Mucosa of descending colon (tissue), 3 donors: ENCODE data around the gene GNAT2. TPM values are rescaled to one million over a fixed set of nuclear protein-coding genes. Genes with fewer than 3 reads are reported as not detected.

ENCODE experiments used
- ATAC-seq: fragments of 200-7000 bp; cut with Tn5 transposase; one replicate; pipeline ENCODE4 v1.9.1; 2020; ENCODE audit warnings: mild to moderate bottlenecking, moderate library complexity
- DNase-seq, 3 donors: peaks; one replicate each; pipeline ENCODE4 v3.0.0-alpha.2; 2020
- H3K36me3 ChIP-seq: fragments of 200-600 bp; one replicate; pipeline ENCODE4 v1.8.0; 2021; ENCODE audit warnings: low read depth, mild to moderate bottlenecking
- H3K4me1 ChIP-seq: fragments of 200-600 bp; one replicate; pipeline ENCODE4 v1.8.0; 2021; ENCODE audit warnings: low read depth, mild to moderate bottlenecking
- H3K4me3 ChIP-seq: fragments of 200-600 bp; one replicate; pipeline ENCODE4 v1.8.0; 2021; ENCODE audit warnings: mild to moderate bottlenecking
- H3K9me3 ChIP-seq: fragments of 200-600 bp; one replicate; pipeline ENCODE4 v1.8.0; 2021; ENCODE audit warnings: mild to moderate bottlenecking
- intact Hi-C, 2 donors: fragments of 100-400 bp; cut with DNase I in 1 of 2; cut with micrococcal nuclease in 1 of 2; formaldehyde crosslinking; loops; one replicate each; pipeline versions ENCODE4 v1.11.0 to v1.11.1; 2022; cut with DNase I, micrococcal nuclease
- total RNA-seq, 3 donors: library from RNA; stranded (reverse); fragmentation: NEBNext Ultra II Directional in 2 of 3; extraction: Animal tissue kit (Norgen Biotek cat#: 25700) in 2 of 3; gene quantifications; one replicate each; pipeline versions ENCODE4 v1.2.1 to v1.2.4, GENCODE V29; 2021 to 2023
- TF ChIP-seq, protein P1 (sequence below): fragments of 200-600 bp; IDR thresholded peaks from one replicate; pipeline ENCODE4 v1.8.0; 2022; ENCODE audit warnings: antibody characterized with exemption, mild to moderate bottlenecking
- donor health status: DM: no; HTN: no; CAD: no; lungs with moderate emphysema.
- donor health status: DM: no; HTN: no; CAD: no.
- donor health status: DM: no; HTN: yes; CAD: no.

GNAT2 gene
- total RNA-seq, 3 donors from 2014 or later = not detected

DNA sequence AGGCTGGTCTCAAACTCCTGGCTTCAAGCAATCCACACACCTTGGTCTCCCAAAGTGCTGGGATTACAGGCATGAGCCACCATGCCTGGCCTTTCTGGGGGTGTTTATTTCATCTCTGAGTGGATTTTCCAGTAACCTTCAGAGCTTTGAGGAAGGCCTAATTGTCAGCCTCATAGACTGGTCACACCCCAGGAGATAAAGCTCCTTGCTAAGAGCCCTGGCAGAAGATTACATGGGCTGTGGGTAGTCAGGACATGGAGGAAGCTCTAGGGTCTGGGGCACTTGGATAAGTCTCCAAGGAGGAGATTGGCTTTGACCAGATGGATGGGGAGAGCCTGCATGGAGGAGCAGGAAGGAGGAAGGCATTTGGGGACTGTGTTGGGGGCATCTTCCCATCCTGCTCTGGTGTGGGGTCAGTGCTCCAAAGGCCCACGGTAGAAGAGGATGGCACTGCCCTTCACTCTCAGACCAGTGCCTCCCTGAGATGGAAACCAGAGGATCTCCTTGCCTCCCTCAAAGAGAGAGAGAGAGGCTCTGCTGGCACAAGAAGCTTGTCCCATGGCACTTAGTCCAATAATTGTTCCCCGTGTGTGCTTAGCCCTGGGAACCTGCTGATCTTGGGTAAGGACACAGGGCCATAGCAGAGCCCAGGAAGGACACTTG is 21.8 kb upstream of the GNAT2 start:
- no peaks in the 10 kb centered on the region for H3K36me3 ChIP-seq
- H3K4me1 ChIP-seq = peaks cover 7% of the 10 kb centered on the region
- no peak for ATAC-seq
- intact Hi-C loops = loop anchor here (5.0 to 10.0 kb wide), 3 partner anchors 94 to 344 kb away; partner anchors contain the start of genes AHCYL1 (in 1 of the 2) and GNAI3 (in 1 of the 2)
- H3K9me3 ChIP-seq = no peaks in the 10 kb centered on the region
- H3K4me3 ChIP-seq = no peak overlapping the region
- DNase-seq = no peak
- TF ChIP-seq, protein P1, sequence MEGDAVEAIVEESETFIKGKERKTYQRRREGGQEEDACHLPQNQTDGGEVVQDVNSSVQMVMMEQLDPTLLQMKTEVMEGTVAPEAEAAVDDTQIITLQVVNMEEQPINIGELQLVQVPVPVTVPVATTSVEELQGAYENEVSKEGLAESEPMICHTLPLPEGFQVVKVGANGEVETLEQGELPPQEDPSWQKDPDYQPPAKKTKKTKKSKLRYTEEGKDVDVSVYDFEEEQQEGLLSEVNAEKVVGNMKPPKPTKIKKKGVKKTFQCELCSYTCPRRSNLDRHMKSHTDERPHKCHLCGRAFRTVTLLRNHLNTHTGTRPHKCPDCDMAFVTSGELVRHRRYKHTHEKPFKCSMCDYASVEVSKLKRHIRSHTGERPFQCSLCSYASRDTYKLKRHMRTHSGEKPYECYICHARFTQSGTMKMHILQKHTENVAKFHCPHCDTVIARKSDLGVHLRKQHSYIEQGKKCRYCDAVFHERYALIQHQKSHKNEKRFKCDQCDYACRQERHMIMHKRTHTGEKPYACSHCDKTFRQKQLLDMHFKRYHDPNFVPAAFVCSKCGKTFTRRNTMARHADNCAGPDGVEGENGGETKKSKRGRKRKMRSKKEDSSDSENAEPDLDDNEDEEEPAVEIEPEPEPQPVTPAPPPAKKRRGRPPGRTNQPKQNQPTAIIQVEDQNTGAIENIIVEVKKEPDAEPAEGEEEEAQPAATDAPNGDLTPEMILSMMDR = no peak

DNA sequence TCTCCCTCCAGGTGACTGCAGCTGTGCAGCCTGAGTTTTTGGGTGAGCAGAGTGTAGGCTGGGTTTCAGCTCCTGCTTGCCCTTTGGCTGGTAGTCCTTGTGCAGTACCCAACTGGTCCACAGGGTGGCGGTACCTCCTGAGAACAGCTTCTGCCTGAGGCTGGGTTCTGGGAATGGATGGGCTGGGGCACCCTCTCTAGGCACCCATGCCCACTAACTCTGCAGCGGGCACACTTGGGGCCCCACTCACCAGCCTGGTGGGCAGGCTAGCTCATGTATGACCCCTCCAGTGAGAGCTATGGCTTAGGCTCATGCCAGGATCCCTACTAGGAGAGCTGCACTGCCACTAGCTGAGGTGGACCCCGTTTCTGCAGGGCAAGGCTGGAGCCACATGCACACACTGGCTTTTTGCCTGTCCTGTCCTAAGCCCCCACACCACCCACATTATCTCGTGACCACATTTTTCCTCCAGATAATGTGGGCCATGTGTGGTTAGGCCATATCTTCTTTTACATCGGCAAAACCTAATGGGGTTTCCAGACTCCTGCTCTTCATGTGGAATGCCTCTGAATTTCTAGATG is 21.0 kb upstream of the GNAT2 start:
- Histone ChIP-seq H3K4me3 (no peak overlapping the region), H3K4me1 (peaks cover 13% of the 10 kb centered on the region), H3K9me3 (no peaks in the 10 kb centered on the region), H3K36me3 (no peaks in the 10 kb centered on the region)
- intact Hi-C loops = loop anchor here (5.0 to 10.0 kb wide), 3 partner anchors 93 to 344 kb away; partner anchors contain the start of genes AHCYL1 (in 1 of the 2) and GNAI3 (in 1 of the 2)
- DNase-seq (peak; percentile 79 to 98 (median 93)), ATAC-seq (peak; percentile 89)
- TF ChIP-seq, protein P1 = peak; percentile 97

DNA sequence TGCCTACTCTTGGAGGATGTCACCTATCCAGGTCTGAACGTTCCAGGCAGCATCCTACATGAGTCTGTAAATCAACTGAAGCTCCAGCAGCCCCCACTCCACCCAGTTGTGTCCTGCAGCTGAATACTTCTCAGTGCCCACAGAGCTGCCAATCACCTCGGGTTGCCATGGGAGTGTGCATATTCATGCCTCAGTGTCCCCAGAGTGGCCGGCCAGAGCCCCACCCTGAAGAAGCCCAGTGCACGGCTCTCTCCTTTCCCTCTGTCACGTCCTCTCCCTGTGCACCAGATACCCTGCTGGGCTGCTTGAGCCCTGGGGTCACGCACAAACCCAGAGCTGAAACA is 20.4 kb upstream of the GNAT2 start:
- Histone ChIP-seq H3K9me3 (no peaks in the 10 kb centered on the region), H3K36me3 (no peaks in the 10 kb centered on the region), H3K4me3 (no peak overlapping the region), H3K4me1 (peaks cover 13% of the 10 kb centered on the region)
- ATAC-seq (no peak), DNase-seq (peak in 1 of 3 donors; percentile 25)
- TF ChIP-seq, protein P1 = no peak
- intact Hi-C loops = loop anchor here (5.0 to 10.0 kb wide), 4 partner anchors 93 to 345 kb away; partner anchors contain the start of genes GNAI3 (in 2 of the 2) and AHCYL1 (in 1 of the 2)

DNA sequence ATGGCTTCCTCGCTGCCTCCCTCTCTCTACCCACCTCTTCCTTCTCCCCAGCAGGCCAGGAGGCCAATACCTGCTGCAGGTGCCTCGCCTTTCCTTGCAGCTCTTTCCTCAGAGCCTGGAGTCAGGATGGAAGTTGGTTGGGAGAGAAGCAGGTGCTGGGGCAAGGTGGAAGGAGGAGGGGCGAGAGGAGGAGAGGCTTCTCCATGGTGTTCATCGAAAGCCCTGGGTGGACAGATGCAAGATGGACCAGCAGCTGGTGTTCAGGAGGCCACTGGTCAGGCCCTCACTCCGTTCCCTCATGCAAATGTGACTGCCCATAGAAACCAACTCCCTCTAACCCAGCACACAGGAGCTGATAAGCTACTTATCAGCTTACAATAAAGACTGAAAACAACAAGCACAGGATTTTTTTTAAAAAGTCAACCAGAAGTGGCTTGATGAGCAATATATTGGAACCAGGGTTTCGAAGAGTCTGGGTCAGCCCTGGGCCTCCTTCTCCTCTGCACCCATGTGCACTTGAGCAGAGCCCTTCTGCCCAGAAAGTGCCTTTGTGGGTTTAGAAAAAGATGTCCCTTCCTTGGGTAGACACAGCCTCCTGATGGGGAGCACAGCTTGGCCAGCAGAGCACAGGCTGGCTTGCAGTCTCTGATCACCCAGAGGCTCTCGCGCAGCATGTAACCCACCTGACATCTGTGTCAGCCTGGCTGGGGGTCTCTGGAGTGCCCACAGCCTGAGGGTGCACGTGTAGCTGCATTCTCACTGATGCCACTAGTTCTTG is 19.8 kb upstream of the GNAT2 start:
- intact Hi-C loops = loop anchor here in 1 of 2 donors (10.0 kb wide), 1 partner anchor 94 kb away; the partner anchor contains the start of gene GNAI3
- Histone ChIP-seq H3K36me3 (no peaks in the 10 kb centered on the region), H3K4me1 (peaks cover 13% of the 10 kb centered on the region), H3K9me3 (no peaks in the 10 kb centered on the region), H3K4me3 (no peak overlapping the region)
- ATAC-seq = no peak
- DNase-seq = peak in 1 of 3 donors; percentile 20
- TF ChIP-seq, protein P1 = no peak

DNA sequence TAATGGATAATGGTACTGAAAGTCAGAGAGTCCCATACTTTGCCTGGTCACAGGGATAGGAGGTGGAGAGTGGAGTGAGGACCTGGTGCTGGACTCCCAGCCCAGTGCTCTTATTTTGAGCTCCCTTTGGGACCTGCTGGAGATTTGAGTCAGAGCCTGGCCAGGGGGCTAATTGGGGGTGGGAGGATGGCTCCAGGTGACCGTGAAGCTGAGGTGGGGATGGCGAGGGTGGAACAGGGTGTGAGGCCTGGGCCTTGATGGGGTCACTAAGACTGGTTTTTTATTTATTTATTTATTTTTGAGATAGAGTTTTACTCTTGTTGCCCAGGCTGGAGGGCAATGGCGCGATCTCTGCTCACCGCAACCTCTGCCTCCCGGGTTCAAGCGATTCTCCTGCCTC is 18.0 kb upstream of the GNAT2 start:
- TF ChIP-seq, protein P1 = no peak
- Histone ChIP-seq H3K9me3 (no peaks in the 10 kb centered on the region), H3K4me1 (peaks cover 11% of the 10 kb centered on the region), H3K36me3 (no peaks in the 10 kb centered on the region), H3K4me3 (no peak overlapping the region)
- DNase-seq (peak in 1 of 3 donors; percentile 14), ATAC-seq (no peak)
- intact Hi-C loops = loop anchor here in 1 of 2 donors (10.0 kb wide), 1 partner anchor 93 kb away; the partner anchor contains the start of gene GNAI3
